ENCODE data around the gene KIF24.

Gene KIF24, protein sequence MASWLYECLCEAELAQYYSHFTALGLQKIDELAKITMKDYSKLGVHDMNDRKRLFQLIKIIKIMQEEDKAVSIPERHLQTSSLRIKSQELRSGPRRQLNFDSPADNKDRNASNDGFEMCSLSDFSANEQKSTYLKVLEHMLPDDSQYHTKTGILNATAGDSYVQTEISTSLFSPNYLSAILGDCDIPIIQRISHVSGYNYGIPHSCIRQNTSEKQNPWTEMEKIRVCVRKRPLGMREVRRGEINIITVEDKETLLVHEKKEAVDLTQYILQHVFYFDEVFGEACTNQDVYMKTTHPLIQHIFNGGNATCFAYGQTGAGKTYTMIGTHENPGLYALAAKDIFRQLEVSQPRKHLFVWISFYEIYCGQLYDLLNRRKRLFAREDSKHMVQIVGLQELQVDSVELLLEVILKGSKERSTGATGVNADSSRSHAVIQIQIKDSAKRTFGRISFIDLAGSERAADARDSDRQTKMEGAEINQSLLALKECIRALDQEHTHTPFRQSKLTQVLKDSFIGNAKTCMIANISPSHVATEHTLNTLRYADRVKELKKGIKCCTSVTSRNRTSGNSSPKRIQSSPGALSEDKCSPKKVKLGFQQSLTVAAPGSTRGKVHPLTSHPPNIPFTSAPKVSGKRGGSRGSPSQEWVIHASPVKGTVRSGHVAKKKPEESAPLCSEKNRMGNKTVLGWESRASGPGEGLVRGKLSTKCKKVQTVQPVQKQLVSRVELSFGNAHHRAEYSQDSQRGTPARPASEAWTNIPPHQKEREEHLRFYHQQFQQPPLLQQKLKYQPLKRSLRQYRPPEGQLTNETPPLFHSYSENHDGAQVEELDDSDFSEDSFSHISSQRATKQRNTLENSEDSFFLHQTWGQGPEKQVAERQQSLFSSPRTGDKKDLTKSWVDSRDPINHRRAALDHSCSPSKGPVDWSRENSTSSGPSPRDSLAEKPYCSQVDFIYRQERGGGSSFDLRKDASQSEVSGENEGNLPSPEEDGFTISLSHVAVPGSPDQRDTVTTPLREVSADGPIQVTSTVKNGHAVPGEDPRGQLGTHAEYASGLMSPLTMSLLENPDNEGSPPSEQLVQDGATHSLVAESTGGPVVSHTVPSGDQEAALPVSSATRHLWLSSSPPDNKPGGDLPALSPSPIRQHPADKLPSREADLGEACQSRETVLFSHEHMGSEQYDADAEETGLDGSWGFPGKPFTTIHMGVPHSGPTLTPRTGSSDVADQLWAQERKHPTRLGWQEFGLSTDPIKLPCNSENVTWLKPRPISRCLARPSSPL (N-terminal part only)

DNA sequence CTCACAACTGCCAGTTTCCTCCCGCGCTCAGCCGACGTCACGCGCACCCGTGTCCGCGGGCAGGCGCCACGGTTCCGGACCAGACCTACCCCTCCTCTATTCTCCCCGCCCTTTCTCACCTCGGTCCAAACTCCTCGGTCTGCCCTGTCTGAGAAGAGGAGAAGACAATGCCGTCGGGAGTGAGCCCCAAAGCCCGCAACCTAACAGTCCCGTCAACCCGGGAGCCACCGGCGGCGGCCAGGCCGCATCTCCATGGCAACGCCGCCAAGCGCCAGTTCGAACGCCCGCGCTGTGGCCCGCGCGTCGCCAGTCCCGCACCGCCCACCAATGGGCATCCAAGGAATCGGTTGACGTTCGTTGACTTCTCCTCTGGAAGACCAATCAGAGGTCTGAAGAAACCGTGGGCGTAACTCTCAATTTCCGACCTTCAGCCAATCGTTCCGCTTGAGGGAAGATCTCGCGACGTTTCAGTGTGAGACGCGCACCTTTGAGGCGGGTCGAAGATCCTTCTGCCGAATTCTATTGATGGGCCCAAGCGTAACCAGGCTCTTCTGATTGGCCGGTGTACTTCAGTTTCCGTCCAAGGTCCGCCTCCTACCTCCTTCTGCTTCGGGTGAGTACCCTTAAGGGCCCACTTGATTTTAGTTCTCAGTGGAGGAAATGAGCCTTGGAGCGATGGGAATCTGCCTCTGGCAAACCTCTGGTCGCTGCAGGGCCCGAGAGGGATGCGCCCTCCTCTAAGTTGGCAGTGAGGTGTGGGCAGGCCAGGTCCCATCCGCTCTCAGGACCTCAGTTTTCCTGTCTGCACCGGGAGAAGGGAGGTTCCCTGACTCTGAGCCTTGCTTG lies at the start of gene KIF24, which contains the start of gene NUDT2:
KIF24 (minus strand) TSS at position 282 of the 846 bp plus-strand sequence. CDS start 17,922 bp downstream, outside the sequence.
NUDT2 (plus strand) TSS at position 583 of the 846 bp plus-strand sequence. CDS start 9,471 bp downstream, outside the sequence.
- H3K4me3 ChIP-seq (ENCODE audit: low read depth, low read length), result peak within 1 kb of the TSS; percentile 98
- TF ChIP-seq, protein P1, sequence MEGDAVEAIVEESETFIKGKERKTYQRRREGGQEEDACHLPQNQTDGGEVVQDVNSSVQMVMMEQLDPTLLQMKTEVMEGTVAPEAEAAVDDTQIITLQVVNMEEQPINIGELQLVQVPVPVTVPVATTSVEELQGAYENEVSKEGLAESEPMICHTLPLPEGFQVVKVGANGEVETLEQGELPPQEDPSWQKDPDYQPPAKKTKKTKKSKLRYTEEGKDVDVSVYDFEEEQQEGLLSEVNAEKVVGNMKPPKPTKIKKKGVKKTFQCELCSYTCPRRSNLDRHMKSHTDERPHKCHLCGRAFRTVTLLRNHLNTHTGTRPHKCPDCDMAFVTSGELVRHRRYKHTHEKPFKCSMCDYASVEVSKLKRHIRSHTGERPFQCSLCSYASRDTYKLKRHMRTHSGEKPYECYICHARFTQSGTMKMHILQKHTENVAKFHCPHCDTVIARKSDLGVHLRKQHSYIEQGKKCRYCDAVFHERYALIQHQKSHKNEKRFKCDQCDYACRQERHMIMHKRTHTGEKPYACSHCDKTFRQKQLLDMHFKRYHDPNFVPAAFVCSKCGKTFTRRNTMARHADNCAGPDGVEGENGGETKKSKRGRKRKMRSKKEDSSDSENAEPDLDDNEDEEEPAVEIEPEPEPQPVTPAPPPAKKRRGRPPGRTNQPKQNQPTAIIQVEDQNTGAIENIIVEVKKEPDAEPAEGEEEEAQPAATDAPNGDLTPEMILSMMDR (IDR thresholded peaks at IDR 0.05; ENCODE audit: low read depth, low read length), result no peak

DNA sequence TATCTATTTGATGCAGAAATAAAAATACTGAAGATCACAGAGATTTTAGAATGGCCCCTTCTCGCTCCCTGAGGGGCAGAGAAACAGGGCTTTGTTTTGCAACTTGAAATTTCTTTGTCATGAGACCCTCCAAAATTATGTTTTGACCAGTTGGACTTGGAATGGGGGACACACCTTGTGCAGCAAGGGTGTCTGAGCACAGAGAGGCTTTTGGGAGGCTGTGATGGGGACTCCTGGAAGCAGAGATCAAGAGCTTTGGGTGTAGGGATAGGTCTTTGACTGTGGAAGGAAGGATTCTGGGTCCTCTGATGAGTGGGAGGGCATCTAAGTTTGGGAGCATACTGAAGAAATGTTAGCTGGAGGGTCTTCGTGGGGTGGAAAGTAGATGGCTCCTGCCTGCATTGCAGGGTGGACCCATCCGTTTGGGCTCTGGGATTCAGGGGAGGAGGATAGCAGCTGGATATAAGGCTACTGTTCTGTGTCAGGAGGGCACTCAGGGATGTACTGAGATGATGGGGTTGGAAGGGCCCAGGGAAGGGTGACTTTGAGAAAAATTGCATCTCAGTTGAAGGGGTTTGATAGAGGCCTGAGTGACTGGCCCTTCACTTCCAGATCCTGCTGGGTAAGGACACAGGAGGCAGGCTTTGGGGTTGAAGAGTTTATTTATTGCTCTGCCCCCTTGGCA lies 49.5 kb upstream of the KIF24 start:
- TF ChIP-seq, protein P1 (IDR thresholded peaks at IDR 0.05; ENCODE audit: low read depth, low read length), result no peak
- H3K4me3 ChIP-seq (ENCODE audit: low read depth, low read length), result no peak overlapping the region

DNA sequence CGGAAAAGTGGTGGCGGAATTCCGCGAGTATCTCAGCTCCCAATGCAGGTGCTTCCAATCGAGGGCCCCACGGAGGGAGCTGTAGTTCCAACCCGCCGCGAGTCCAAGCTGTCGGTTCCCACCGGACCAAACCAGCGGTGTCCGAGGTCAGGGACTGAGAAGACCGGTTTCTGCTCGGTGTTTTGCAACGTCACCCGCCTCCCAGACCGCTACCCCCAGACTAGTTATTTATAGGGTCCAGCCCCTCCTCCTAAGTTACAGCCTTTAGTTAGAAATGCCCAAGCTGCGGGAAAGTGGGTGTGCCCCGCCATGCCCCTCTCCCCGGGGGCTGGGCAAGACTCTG lies 48.3 kb upstream of the KIF24 start:
- TF ChIP-seq, protein P1 (IDR thresholded peaks at IDR 0.05; ENCODE audit: low read depth, low read length), result no peak
- H3K4me3 ChIP-seq (ENCODE audit: low read depth, low read length), result peak overlapping the region; percentile 66

DNA sequence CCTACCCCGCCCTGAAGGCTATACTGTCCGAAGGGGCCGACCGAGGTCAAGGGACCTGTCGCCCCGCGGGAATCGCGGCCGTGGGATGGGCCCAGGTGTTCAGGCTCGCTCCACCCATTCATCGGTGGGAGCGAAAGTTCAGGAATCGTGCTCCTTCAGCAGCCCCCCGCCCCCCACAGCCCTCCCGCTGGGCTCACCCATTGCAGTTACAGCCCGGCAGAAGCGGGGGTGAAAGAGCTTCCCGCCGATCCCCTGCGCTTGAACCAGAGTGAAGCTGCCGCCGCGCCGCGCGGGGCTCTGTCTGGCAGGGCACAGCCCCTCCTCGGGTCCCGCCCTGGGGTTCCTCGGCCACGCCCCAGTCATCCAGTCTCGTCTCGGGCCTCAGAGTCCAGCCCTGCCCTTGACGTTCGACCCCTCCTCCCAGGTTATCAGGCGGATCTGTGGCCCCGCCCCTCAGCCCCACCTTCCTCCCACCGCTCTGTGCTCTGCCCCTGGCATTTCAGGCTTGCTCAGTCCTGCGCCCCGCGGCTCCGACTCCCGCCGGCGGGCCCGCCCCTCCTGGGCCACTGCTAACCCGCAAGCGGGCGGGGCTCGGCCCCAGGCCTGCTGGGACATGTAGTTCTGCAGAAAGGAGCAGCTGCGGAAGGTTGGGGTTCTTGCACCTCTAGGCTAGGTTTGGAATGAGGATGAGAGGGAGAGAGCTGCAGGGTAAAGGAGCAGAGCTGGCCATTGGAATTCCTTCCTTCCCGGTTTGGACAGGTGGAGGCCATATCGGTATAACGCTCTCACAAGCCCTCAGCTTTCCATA lies 47.7 kb upstream of the KIF24 start, which contains the start of gene MYORG:
MYORG (minus strand) TSS at position 303 of the 808 bp plus-strand sequence. CDS start 3,955 bp downstream, outside the sequence.
- TF ChIP-seq, protein P1 (IDR thresholded peaks at IDR 0.05; ENCODE audit: low read depth, low read length), result no peak

DNA sequence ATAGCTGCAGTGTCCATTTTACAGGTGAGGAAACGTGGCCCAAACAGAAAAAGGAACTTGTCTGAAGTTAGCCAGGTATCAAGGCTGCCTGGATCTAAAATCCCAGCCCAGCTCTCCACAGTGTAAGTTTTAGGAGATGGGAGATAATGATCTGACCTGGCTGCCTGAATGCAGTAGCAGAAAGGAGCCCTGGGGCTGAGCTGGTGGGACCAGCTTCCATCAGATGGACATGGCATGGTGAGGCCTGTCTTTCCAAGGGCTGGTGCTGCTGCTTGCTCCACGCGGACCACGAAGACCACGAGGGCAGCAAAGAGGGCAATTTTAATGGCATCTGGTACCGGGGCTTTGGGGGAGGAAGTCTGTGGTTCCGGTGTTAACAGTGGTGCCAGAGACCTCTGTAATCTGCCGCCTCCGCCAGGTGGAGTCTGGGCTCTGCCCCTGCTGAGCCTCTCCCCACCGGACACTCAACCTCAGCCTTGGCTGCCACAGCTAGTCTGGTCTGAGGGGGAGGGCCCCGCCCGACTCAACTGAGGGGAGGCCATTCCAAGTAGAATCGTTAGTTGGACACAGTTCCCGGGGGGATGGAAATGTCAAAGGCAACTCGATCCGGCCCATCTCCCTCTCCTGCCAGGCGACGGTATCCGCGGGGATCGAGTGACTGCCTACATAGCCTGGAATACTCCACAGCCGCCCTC lies 47.0 kb upstream of the KIF24 start:
- H3K4me3 ChIP-seq (ENCODE audit: low read depth, low read length), result peak overlapping the region; percentile 66
- TF ChIP-seq, protein P1 (IDR thresholded peaks at IDR 0.05; ENCODE audit: low read depth, low read length), result 0 out of 2 replicates have a peak, but pooled peaks have one; percentile 5

More for the DNA sequence above, 47.7 kb upstream of the KIF24 start, which contains the start of gene MYORG:
- peak within 1 kb of the TSS; percentile 66 for H3K4me3 ChIP-seq (ENCODE audit: low read depth, low read length)

All from WI38 (cell line).